ENCODE data around the gene ALKBH5. TPM values are rescaled to one million over a fixed set of nuclear protein-coding genes. Genes with fewer than 3 reads are reported as not detected.

The ALKBH5 gene
- total RNA-seq, result 10 to 100 TPM; 57.5 to 71.8 (median 66.1) TPM
- long read RNA-seq, partial matches to known transcripts, result 0 of 1 reads
- long read RNA-seq, other reads (novel, unspliced or antisense), result 1 of 1 reads

DNA sequence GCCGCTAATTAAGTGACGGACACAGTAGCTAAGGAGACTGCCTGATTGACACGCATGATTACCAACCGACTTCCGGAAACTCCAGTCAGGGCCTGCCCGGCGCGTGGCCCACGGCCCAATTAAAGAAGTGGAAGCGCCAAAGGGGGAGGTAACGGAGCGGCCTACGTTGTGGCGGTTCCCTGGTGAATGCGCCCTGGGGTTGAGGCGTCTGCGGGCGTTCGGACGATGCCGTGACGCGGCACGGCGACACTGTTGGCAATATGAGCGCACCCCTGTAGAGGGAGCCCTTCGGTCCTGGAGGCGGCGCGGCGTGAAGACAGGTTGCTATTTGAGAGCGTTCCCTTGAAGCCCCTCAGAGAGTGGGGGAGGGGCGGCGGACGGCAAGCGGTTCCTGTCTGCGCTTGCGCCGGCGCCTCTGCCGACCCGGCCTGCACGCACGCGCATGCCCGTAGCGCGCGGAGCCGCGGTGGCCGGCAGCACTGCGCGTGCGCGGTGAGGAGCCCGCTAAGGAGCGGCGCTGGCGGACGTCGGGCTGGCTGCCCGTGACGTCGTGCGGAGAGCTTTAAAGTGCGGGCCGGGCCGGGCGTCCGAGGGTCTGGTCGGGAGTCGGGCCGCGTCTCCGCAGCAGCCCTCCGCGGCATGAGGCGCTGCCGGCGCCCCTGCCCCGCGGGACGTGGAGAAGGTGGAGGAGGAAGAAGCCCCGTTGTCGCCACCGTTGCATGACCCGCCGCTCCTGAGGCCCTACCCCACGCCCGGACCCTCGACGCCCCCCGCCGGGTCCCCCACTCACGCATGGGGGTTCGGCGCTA is at the start of gene ALKBH5:
TSS of gene ALKBH5 (plus strand) at position 495 of the 809 bp plus-strand sequence. CDS start 416 bp downstream, outside the sequence.
- H3K27ac ChIP-seq, result peak within 1 kb of the TSS; percentile 96 to 99 (median 98)
- H3K36me3 ChIP-seq, result no peaks in the 10 kb centered on the region
- no peaks in the 10 kb centered on the region for H3K27me3 ChIP-seq
- H3K9me3 ChIP-seq, result no peaks in the 10 kb centered on the region
- WGBS (ENCODE audit: insufficient coverage, low coverage, low lambda C conversion rate, missing lambda C conversion rate), result 0% methylated on average over 13 of the region's 98 CpGs
- DNase-seq (peak; percentile 96 to 99 (median 98)), ATAC-seq (peak; percentile 80 to 93 (median 88))
- intact Hi-C loops (cut with DNase I), result no loop called here
- TF ChIP-seq, protein P1, sequence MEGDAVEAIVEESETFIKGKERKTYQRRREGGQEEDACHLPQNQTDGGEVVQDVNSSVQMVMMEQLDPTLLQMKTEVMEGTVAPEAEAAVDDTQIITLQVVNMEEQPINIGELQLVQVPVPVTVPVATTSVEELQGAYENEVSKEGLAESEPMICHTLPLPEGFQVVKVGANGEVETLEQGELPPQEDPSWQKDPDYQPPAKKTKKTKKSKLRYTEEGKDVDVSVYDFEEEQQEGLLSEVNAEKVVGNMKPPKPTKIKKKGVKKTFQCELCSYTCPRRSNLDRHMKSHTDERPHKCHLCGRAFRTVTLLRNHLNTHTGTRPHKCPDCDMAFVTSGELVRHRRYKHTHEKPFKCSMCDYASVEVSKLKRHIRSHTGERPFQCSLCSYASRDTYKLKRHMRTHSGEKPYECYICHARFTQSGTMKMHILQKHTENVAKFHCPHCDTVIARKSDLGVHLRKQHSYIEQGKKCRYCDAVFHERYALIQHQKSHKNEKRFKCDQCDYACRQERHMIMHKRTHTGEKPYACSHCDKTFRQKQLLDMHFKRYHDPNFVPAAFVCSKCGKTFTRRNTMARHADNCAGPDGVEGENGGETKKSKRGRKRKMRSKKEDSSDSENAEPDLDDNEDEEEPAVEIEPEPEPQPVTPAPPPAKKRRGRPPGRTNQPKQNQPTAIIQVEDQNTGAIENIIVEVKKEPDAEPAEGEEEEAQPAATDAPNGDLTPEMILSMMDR (IDR thresholded peaks at IDR 0.05), result peak in 3 of 4 donors; percentile 20 to 29 (median 22)
- TF ChIP-seq POLR2A (IDR thresholded peaks at IDR 0.05), result peak; percentile 93
- peaks cover 0 to 41% (median 20%) of the 10 kb centered on the region in 4 donors for H3K4me1 ChIP-seq
- peak within 1 kb of the TSS; percentile 86 to 90 (median 88) for H3K4me3 ChIP-seq

DNA sequence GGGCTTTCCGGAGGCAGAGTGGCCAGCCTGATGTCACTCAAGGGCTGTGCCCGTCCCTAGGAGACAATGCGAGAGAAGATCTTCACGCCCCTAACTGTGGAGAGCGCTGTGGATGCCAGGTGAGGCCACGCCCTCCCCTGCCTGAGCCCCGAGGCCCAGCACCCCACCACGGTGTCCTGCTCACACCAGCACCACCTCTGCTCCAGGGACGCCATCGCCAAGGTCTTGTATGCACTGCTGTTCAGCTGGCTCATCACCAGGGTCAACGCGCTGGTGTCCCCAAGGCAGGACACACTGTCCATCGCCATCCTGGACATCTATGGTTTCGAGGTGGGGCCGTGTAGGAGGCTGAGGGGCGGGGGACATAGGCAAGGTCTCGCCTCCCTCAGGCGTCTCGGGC is 47.3 kb upstream of the ALKBH5 start:
- H3K27me3 ChIP-seq, result no peaks in the 10 kb centered on the region
- H3K9me3 ChIP-seq, result no peaks in the 10 kb centered on the region
- H3K4me1 ChIP-seq, result peaks cover 0 to 43% (median 20%) of the 10 kb centered on the region in 4 donors
- H3K27ac ChIP-seq, result no peak overlapping the region
- no peak for TF ChIP-seq POLR2A (IDR thresholded peaks at IDR 0.05)
- TF ChIP-seq, protein P1 (IDR thresholded peaks at IDR 0.05), result no peak
- intact Hi-C loops (cut with DNase I), result no loop called here
- WGBS (ENCODE audit: insufficient coverage, low coverage, low lambda C conversion rate, missing lambda C conversion rate), result no CpG with 5 or more reads among the region's 19 CpGs
- no peaks in the 10 kb centered on the region for H3K36me3 ChIP-seq
- H3K4me3 ChIP-seq, result no peak overlapping the region
- DNase-seq (peak in 1 of 3 donors; percentile 57), ATAC-seq (no peak)

DNA sequence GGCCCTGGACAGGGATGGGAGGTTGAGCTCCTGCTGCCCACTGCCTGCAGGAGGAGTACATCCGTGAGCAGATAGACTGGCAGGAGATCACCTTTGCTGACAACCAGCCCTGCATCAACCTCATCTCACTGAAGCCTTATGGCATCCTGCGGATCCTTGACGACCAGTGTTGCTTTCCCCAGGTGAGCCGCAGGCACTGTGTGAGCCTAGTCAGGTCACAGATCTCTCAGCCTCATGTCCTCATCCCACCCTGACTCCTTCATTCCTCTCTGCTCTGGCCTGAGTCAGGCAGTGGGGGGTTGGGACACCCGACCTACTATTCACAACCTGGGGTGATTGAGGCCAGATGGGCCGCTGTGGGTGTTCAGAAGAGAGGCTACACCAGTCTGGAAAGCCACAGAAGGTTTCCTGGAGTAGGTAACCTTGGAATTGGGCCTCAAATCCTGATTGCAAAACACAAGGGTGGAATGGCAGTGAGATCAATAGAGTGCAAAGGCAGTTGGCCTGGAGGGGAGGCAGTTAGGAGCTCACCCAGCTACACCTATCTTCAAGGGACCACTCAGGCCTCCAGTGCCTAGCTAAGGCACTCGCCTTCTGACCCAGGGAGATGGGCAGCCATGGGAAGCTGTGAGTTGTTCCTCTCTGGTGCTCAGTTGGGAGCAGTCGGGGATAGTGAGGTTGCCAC is 45.4 kb upstream of the ALKBH5 start:
- ATAC-seq, result peak; percentile 60 to 81 (median 70)
- H3K4me3 ChIP-seq, result no peak overlapping the region

DNA sequence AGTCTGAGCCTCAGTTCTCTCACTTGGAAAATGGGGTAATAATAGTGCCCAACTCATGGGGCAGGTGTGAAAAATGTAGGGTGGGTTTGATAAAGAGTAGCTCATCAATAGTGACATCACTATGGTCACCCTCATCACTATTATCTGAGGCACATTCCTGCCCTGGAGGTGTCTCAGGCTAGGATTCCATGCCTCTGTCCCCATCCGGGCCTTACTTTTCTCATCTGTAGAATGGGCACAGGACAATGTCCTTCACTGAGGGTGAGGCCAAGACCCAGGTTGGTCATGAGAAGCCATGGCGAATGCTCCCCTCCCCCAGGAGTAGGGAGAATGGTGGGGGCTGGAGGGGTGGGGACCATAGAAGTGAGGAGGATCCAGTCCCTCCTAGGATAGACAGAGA is 44.5 kb upstream of the ALKBH5 start:
- WGBS (ENCODE audit: insufficient coverage, low coverage, low lambda C conversion rate, missing lambda C conversion rate), result 100% methylated on average over 1 of the region's 2 CpGs
- intact Hi-C loops (cut with DNase I), result no loop called here
- Histone ChIP-seq H3K4me1 (peaks cover 0 to 43% (median 20%) of the 10 kb centered on the region in 4 donors), H3K27me3 (no peaks in the 10 kb centered on the region), H3K9me3 (no peaks in the 10 kb centered on the region), H3K27ac (peak overlapping the region; percentile 43 to 90 (median 81)), H3K36me3 (no peaks in the 10 kb centered on the region), H3K4me3 (no peak overlapping the region)
- TF ChIP-seq, protein P1 (IDR thresholded peaks at IDR 0.05), result no peak
- no peak for TF ChIP-seq POLR2A (IDR thresholded peaks at IDR 0.05)
- DNase-seq (no peak), ATAC-seq (no peak)

More for the DNA sequence above, 45.4 kb upstream of the ALKBH5 start:
- Histone ChIP-seq H3K9me3 (no peaks in the 10 kb centered on the region), H3K4me1 (peaks cover 0 to 43% (median 20%) of the 10 kb centered on the region in 4 donors), H3K36me3 (no peaks in the 10 kb centered on the region), H3K27ac (peak overlapping the region; percentile 43 to 90 (median 81)), H3K27me3 (no peaks in the 10 kb centered on the region)
- WGBS (ENCODE audit: insufficient coverage, low coverage, low lambda C conversion rate, missing lambda C conversion rate), result no CpG with 5 or more reads among the region's 8 CpGs
- intact Hi-C loops (cut with DNase I), result no loop called here
- DNase-seq, result peak in 2 of 3 donors; percentile 56 to 85
- TF ChIP-seq POLR2A (IDR thresholded peaks at IDR 0.05), result no peak
- TF ChIP-seq, protein P1 (IDR thresholded peaks at IDR 0.05), result no peak
